GM18499 (cell line): ENCODE measurements around the gene SCD5.

ENCODE experiments used
- ATAC-seq: cut with Tn5 transposase; IDR thresholded peaks from one replicate; pipeline ENCODE4 v1.9.1; 2021; ENCODE audit warnings: moderate number of reproducible peaks; ENCODE audit not compliant: insufficient read depth, unreplicated experiment

Gene SCD5

DNA sequence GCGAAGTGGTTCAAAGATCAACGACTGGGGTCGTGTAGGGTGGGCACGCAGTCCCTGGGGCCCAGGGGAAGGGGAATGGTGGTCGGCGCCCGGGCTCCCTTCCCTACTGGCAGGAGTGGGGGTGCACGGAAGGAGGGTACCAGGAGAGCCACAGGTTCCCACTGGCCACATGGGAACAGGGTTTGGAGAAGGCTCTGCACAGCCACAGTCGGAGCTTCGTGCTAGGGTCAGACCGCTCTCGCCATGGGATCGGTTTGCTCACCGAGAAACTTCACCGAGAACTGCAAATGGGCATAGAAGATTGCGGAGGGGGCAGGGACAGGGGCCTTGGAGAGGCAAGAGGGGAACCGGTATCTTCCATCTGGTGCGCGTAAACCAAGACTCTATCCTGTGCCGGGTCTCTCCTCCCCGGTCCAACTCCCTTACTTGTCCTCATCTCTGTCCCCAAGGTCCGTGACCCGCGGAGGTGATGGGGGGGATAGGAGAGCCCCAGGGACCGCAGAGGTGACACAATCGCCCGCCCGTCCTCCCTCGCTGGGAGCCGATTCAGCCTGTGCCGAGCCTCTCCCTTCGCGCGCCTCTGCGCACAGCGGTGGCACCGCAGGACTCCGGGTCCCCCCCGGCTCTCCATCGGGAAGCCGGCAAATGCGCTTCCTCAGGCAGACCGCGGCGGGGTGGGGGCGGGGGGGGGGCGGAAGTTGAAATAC lies 1.0 kb downstream of the SCD5 start:
- ATAC-seq: no peak

DNA sequence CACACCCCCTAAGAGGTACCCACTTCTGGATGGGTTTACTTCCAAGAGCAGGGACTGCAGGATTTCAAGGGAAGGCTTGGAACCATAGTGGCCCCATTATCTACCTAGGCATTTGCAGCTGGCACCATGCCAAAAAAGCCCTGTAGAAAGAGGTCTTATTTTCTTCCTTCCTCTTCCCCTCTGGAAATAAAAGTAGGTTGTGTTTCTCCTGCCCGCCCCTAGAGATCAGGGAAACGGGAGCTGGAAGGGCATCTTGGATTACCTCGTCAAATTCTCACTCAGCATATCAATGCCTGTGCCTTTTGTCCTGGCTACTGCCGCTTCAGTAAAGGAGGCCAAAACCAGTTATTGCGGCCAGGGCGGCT lies 1.6 kb downstream of the SCD5 start:
- no peak for ATAC-seq

- no peak for ATAC-seq
Measured at GRCh38 chr4:82792912-82793649, 5.5 kb downstream of the SCD5 start.

DNA sequence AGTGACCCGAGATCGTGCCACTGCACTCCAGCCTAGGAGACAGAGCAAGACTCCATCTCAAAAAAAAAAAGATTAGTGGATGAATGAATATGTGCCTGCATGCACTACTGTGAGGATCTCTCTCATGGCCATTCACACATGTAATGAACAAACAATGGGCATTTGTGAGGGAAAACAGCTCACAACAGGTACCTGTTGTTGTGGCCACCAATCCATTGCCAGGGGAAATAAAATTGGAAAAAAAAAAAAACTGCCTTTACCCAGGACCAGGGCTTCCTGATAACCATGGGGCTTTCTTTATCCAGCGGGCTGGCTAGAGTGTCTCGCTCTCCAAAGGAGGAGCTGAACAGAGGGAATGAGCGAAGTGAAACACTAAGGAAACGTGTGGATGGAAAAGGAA lies 7.4 kb downstream of the SCD5 start:
- no peak for ATAC-seq

DNA sequence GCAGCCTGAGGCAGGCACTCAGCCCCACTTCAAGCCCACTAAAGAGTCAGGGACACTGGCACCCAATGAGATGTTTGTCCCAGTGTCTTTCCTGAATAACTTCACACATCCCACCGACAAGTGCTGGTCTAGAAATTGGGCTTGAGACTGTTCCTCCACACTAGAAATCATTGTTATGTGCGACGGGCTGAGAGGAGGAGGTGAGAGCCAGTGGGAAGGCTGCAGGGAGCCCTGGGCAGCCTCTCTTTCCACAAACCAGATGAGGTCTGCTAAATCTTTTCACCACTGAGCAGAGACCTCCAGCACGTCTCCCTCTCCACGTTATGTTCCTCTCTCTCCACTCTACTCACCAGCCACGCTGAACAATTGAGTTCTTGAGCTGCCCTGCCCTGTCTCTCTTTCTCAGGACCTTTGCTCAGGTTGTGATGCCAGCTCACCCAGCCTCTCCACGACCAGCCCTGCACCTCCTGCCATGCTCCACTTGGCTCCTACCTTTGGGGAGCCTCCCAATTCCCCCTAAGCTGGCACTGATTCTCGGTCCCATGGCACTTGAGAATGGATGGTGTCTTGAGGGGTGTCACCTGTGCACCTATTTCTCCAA lies 8.4 kb downstream of the SCD5 start:
- ATAC-seq: no peak

- no peak for ATAC-seq
Measured at GRCh38 chr4:82789025-82789776, 9.4 kb downstream of the SCD5 start.

DNA sequence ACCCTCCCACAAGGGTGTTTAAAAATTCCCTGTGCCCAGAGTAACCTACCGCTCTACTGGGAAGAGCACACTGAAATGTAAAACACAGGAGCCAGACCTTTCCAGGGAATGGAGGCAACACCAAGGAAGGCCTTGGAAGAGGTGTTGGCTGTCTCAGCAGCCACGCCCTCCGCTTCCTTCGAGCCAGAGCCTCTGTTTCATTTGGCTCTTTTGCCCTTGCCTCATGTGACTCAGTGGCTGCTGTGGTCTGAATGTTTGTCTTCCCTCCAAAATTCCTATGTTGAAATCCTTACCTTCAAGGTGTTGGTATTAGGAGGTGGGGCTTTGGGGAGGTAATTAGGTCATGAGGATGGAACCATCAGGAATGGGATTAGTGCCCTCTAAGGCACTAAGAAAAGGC lies 11.3 kb downstream of the SCD5 start:
- ATAC-seq: no peak

GRCh38 chr4:82786828-82787227 lies 11.8 kb downstream of the SCD5 start:
- no peak for ATAC-seq

- ATAC-seq: no peak
Measured at GRCh38 chr4:82785611-82786400, 12.8 kb downstream of the SCD5 start.

- ATAC-seq: no peak
Measured at GRCh38 chr4:82784681-82785610, 13.7 kb downstream of the SCD5 start.

DNA sequence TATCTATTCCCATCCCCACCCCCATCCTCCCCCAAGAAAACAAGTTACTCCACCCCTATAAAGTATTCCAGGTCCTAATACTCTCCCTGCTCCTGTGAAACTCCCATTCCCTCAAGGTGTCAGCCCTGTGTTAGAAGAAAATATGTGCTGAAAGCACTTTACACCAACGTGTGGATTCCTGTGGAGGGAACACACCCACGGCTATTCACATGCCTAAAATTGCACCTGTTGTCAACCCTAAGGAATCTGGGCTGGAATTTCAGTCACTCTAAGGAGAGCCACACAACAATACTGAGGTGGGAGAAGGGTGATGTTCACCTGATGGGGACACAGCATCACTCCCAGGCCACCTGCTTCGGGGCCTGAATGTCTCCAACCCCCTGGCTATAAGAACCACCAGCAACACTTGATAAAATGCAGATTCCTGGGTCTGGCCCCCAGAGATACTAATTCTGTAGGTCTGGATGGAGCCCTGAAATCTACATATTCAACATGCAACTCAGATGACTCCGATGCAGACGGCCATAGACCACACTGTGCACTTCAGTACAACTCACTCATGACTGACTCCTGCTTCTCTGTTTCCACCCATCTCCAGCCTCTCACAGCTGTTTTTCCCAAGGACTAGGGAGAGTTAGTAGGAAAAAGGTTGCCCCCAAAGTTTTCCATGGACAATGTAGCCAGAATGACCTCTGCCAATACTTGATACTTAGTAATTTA lies 15.8 kb downstream of the SCD5 start:
- ATAC-seq: no peak

GRCh38 chr4:82780752-82781231 lies 17.8 kb downstream of the SCD5 start:
- no peak for ATAC-seq

- ATAC-seq: no peak
Measured at GRCh38 chr4:82780170-82780751, 18.3 kb downstream of the SCD5 start.

- no peak for ATAC-seq
Measured at GRCh38 chr4:82779032-82779431, 19.6 kb downstream of the SCD5 start.

DNA sequence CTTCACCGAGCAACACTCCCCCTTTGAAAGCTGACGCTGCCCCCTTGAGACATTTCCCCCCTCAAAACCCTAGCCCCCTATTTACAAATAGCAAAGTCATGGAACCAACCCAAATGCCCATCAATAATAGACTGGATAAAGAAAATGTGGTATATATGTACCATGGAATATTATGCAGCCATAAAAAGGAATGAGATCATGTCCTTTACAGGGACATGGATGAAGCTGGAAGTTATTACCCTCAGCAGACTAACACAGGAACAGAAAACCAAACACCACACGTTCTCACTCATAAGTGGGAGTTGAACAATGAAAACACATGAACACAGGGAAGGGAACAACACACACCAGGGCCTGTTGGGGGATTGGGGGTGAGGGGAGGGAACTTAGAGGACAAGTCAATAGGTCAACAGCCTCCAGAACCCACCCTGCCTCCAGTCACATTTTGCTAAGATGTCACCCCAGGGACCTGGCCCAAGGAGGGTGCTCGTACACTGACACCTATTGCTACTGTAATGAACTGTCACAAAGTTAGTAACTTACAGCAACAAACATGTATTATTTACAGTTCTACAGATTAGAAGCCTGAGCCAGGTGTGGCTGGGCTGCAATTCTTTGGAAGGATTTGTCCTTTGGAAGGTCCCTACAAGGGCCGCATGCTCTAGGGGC lies 20.6 kb downstream of the SCD5 start:
- ATAC-seq: no peak

- no peak for ATAC-seq
Measured at GRCh38 chr4:82776925-82777542, 21.6 kb downstream of the SCD5 start.

- no peak for ATAC-seq
Measured at GRCh38 chr4:82775243-82775642, 23.4 kb downstream of the SCD5 start.
